HCT116 (cell line): ENCODE data around the gene PRKG2. TPM values are rescaled to one million over a fixed set of nuclear protein-coding genes. Genes with fewer than 3 reads are reported as not detected.

Experiments used
- ATAC-seq: fragments of 200-7000 bp; cut with Tn5 transposase; 2 replicates; pipeline ENCODE4 v1.9.1; 2020; ENCODE audit warnings: mild to moderate bottlenecking, moderate library complexity
- BruUV-seq: library from RNA; stranded (reverse); fragments of 400-500 nt; replicated peaks from 2 replicates; lab custom pipeline; 2021; lab: Mats Ljungman, UMichigan
- CTCF ChIA-PET: fragments of 300-600 bp; sonication (Branson Sonifier 250); formaldehyde crosslinking; loops from one replicate; lab custom pipeline; 2021; ENCODE audit warnings: antibody characterized with exemption; lab: Charles Lee
- POLR2A ChIA-PET: fragments of 300-600, 350-600 bp; sonication (Branson Sonifier 250); formaldehyde crosslinking; loops from one replicate; lab custom pipeline; 2021; ENCODE audit warnings: antibody characterized with exemption; lab: Charles Lee
- RAD21 ChIA-PET, 2 experiments: fragments of 300-600 bp; sonication (Branson Sonifier 250); formaldehyde crosslinking; loops; one replicate each; lab custom pipeline; 2023; ENCODE audit warnings: low total read pairs in 2 of 2; ENCODE audit not compliant: uncharacterized antibody in 2 of 2, unreplicated experiment in 2 of 2, low non-redundant PET in 1 of 2; lab: Charles Lee
- DNase-seq: peaks from one replicate; pipeline ENCODE4 v3.0.0-alpha.2; 2010; ENCODE audit warnings: low read depth, low spot score
- H2AFZ ChIP-seq: fragments of 200-600 bp; shearing (Covaris generic), sonication (generic); 2 replicates; pipeline ENCODE4 v1.6.1; 2017; ENCODE audit warnings: low read depth, mixed run types, mixed read lengths, antibody characterized with exemption, low read length; ENCODE audit not compliant: poor library complexity, severe bottlenecking
- H3K27ac ChIP-seq: 2 replicates; pipeline ENCODE4 v1.5.1; 2012; ENCODE audit warnings: low read depth, low read length
- H3K27me3 ChIP-seq: fragments of 200-600 bp; sonication (generic); 2 replicates; pipeline ENCODE4 v1.6.1; 2016; ENCODE audit warnings: mixed run types, low read length, mixed read lengths; ENCODE audit not compliant: insufficient read depth
- H3K36me3 ChIP-seq, 2 experiments: fragments of 200-500 bp in 1 of 2; fragments of 200-600 bp in 1 of 2; sonication (Bioruptor generic) in 1 of 2; sonication (generic) in 1 of 2; 2 replicates each; pipeline versions ENCODE4 v1.5.1 to v1.6.1; 2014 to 2016; ENCODE audit warnings: low read length in 2 of 2, inconsistent platforms in 1 of 2, mixed read lengths in 1 of 2, mixed run types in 1 of 2; ENCODE audit not compliant: insufficient read depth in 2 of 2, control insufficient read depth in 1 of 2
- H3K4me1 ChIP-seq, 2 experiments: fragments of 200-600 bp in 1 of 2; sonication (generic) in 1 of 2; 2 replicates each; pipeline versions ENCODE4 v1.5.1 to v1.6.1; 2012 to 2017; ENCODE audit warnings: low read length in 2 of 2, inconsistent platforms in 1 of 2, mild to moderate bottlenecking in 1 of 2, mixed read lengths in 1 of 2, mixed run types in 1 of 2, moderate library complexity in 1 of 2; ENCODE audit not compliant: insufficient read depth in 2 of 2, control insufficient read depth in 1 of 2
- H3K4me2 ChIP-seq: fragments of 200-600 bp; sonication (generic); 2 replicates; pipeline ENCODE4 v1.6.1; 2017; ENCODE audit warnings: mixed run types, low read length, mixed read lengths
- H3K4me3 ChIP-seq, 2 experiments: fragments of 200-600 bp in 1 of 2; sonication (generic) in 1 of 2; replicated peaks in 1 of 2; 2 replicates each; pipeline ENCODE4 v1.5.1; 2011 to 2016; ENCODE audit warnings: low read length in 2 of 2, control low read depth in 1 of 2, low read depth in 1 of 2, mild to moderate bottlenecking in 1 of 2, mixed read lengths in 1 of 2, mixed run types in 1 of 2
- H3K79me2 ChIP-seq: fragments of 200-600 bp; sonication (generic); 2 replicates; pipeline ENCODE4 v1.6.1; 2017; ENCODE audit warnings: mild to moderate bottlenecking, mixed run types, low read length, moderate library complexity, mixed read lengths; ENCODE audit not compliant: insufficient read depth
- H3K9ac ChIP-seq: fragments of 200-600 bp; sonication (generic); 2 replicates; pipeline ENCODE4 v1.6.1; 2016; ENCODE audit warnings: low read length, mixed read lengths
- H3K9me2 ChIP-seq: fragments of 200-600 bp; sonication (generic), shearing (Covaris generic); 2 replicates; pipeline ENCODE4 v1.6.1; 2017; ENCODE audit warnings: mixed run types, mild to moderate bottlenecking, moderate library complexity; ENCODE audit not compliant: insufficient read depth
- H3K9me3 ChIP-seq, 2 experiments: fragments of 200-500 bp in 1 of 2; fragments of 200-600 bp in 1 of 2; sonication (Bioruptor generic) in 1 of 2; sonication (generic) in 1 of 2; 2 replicates each; pipeline ENCODE4 v1.6.1; 2014 to 2017; ENCODE audit warnings: low read length in 2 of 2, mixed read lengths in 2 of 2, inconsistent platforms in 1 of 2, low read depth in 1 of 2, mild to moderate bottlenecking in 1 of 2, mixed run types in 1 of 2, moderate library complexity in 1 of 2; ENCODE audit not compliant: control insufficient read depth in 1 of 2, insufficient read depth in 1 of 2
- H4K20me1 ChIP-seq: fragments of 200-600 bp; sonication (generic), shearing (Covaris generic); 2 replicates; pipeline ENCODE4 v1.6.1; 2017; ENCODE audit warnings: mixed run types, mild to moderate bottlenecking, moderate library complexity; ENCODE audit not compliant: insufficient read depth
- ATF3 ChIP-seq: IDR thresholded peaks from 2 replicates; pipeline ENCODE4 v1.6.1; 2012
- CTCF ChIP-seq, 3 experiments: fragments of 200-600 bp in 1 of 3; sonication (generic) in 1 of 3; IDR thresholded peaks in 2 of 3; conservative IDR thresholded peaks in 1 of 3; 2 replicates each; pipeline ENCODE4 v1.5.1; 2012 to 2017; ENCODE audit warnings: low read depth in 2 of 3, low read length in 2 of 3, antibody characterized with exemption in 1 of 3, borderline replicate concordance in 1 of 3, control low read depth in 1 of 3, mild to moderate bottlenecking in 1 of 3, mixed read lengths in 1 of 3, mixed run types in 1 of 3, moderate library complexity in 1 of 3; ENCODE audit not compliant: insufficient read depth in 1 of 3
- FOSL1 ChIP-seq: IDR thresholded peaks from 2 replicates; pipeline ENCODE4 v1.6.1; 2012; ENCODE audit warnings: low read depth
- POLR2A ChIP-seq: IDR thresholded peaks from 2 replicates; pipeline ENCODE4 v1.7.0; 2011; ENCODE audit warnings: borderline replicate concordance; ENCODE audit not compliant: insufficient read depth, insufficient read length; ENCODE audit errors: extremely low read depth
- POLR2AphosphoS5 ChIP-seq: IDR thresholded peaks from 2 replicates; pipeline ENCODE4 v1.6.1; 2011; ENCODE audit warnings: mild to moderate bottlenecking, low read depth, low read length, moderate library complexity
- RAD21 ChIP-seq: IDR thresholded peaks from 2 replicates; pipeline ENCODE4 v1.6.1; 2012; ENCODE audit warnings: low read depth, mild to moderate bottlenecking
- REST ChIP-seq: IDR thresholded peaks from 2 replicates; pipeline ENCODE4 v1.6.1; 2012; ENCODE audit warnings: low read depth
- SRF ChIP-seq: IDR thresholded peaks from 2 replicates; pipeline ENCODE4 v1.6.1; 2012; ENCODE audit warnings: low read depth
- TCF7L2 ChIP-seq: IDR thresholded peaks from 2 replicates; pipeline ENCODE4 v1.7.0; 2011; ENCODE audit warnings: borderline replicate concordance, inconsistent platforms; ENCODE audit not compliant: insufficient read depth, insufficient read length; ENCODE audit errors: extremely low read depth
- ZBTB33 ChIP-seq: IDR thresholded peaks from 2 replicates; pipeline ENCODE4 v1.6.1; 2011; ENCODE audit warnings: mild to moderate bottlenecking, low read length, moderate library complexity; ENCODE audit not compliant: insufficient replicate concordance; ENCODE audit errors: extremely low read depth
- ZNF274 ChIP-seq: fragments of 200-500 bp; sonication (Bioruptor generic); IDR thresholded peaks from 2 replicates; pipeline ENCODE4 v1.6.1; 2014; ENCODE audit warnings: mild to moderate bottlenecking, low read depth, low read length, inconsistent platforms
- intact Hi-C: fragments of 100-400 bp; cut with micrococcal nuclease; formaldehyde crosslinking; loops from 2 replicates; pipeline ENCODE4 v1.10.0; 2022
- total RNA-seq: library from RNA; stranded (reverse); gene quantifications from one replicate; pipeline ENCODE4 v1.2.1, GENCODE V29; 2021; ENCODE audit not compliant: unreplicated experiment

PRKG2 gene
- total RNA-seq, 1 experiment from 2014 or later, result 2.1 TPM

GRCh38 chr4:81131563-81131962 is 83.5 kb downstream of the PRKG2 start:
- CTCF ChIA-PET, result no interaction called here
- H3K9ac ChIP-seq, result no peak overlapping the region
- BruUV-seq, result no TSS peak
- no peak overlapping the region for H2AFZ ChIP-seq
- H3K79me2 ChIP-seq, result no peaks in the 10 kb centered on the region
- no peaks in the 10 kb centered on the region for H3K36me3 ChIP-seq
- H3K27me3 ChIP-seq, result no peaks in the 10 kb centered on the region
- H3K4me2 ChIP-seq, result no peak overlapping the region
- no peak overlapping the region for H3K4me3 ChIP-seq
- RAD21 ChIA-PET, result no interaction called here
- DNase-seq (no peak), ATAC-seq (no peak)
- H3K27ac ChIP-seq, result no peak overlapping the region
- H4K20me1 ChIP-seq, result no peaks in the 10 kb centered on the region
- H3K9me2 ChIP-seq, result no peaks in the 10 kb centered on the region
- POLR2A ChIA-PET, result no interaction called here
- TF ChIP-seq TCF7L2, result no peak
- no peak for TF ChIP-seq CTCF (IDR thresholded peaks at IDR 0.05 in 2 of 3, conservative IDR thresholded peaks at IDR 0.05 in 1 of 3; ENCODE audit: borderline replicate concordance in 1 of 3, insufficient read depth in 1 of 3, low read depth in 2 of 3, low read length in 2 of 3)
- no peak for TF ChIP-seq POLR2A
- TF ChIP-seq FOSL1, result no peak
- TF ChIP-seq POLR2AphosphoS5, result no peak
- TF ChIP-seq REST, result no peak
- no peak for TF ChIP-seq SRF
- no peak for TF ChIP-seq ZNF274
- no peak for TF ChIP-seq ATF3
- no peak for TF ChIP-seq ZBTB33
- no peak for TF ChIP-seq RAD21
- H3K4me1 ChIP-seq, result no peaks in the 10 kb centered on the region
- intact Hi-C loops, result no loop called here
- H3K9me3 ChIP-seq, result no peaks in the 10 kb centered on the region
